ENCODE results near the gene HELZ2.

HELZ2 gene

DNA sequence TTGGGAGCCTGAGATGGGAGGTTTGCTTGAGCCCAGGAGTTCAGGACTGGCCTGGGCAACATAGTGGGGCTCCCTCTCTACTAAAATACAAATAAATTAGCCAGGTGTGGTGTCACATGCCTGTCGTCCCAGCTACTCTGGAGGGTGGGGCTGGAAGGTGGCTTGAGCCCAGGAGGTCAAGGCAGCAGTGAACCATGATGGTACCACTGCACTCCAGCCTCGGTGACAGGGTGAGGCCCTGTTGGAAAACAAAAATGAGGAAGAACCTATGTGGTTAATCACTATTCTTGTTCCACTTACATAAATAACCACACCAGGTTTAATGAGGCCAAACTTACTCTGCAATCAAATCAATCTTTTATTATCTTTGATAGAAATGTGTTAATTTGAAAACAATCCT lies 48.1 kb downstream of the HELZ2 start:
- no peak for DNase-seq (ENCODE audit: low read depth)
- TF ChIP-seq, protein P1, sequence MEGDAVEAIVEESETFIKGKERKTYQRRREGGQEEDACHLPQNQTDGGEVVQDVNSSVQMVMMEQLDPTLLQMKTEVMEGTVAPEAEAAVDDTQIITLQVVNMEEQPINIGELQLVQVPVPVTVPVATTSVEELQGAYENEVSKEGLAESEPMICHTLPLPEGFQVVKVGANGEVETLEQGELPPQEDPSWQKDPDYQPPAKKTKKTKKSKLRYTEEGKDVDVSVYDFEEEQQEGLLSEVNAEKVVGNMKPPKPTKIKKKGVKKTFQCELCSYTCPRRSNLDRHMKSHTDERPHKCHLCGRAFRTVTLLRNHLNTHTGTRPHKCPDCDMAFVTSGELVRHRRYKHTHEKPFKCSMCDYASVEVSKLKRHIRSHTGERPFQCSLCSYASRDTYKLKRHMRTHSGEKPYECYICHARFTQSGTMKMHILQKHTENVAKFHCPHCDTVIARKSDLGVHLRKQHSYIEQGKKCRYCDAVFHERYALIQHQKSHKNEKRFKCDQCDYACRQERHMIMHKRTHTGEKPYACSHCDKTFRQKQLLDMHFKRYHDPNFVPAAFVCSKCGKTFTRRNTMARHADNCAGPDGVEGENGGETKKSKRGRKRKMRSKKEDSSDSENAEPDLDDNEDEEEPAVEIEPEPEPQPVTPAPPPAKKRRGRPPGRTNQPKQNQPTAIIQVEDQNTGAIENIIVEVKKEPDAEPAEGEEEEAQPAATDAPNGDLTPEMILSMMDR (conservative IDR thresholded peaks at IDR 0.05; ENCODE audit: low read length) = no peak
- no peak overlapping the region for H3K4me3 ChIP-seq (ENCODE audit: low read length)

DNA sequence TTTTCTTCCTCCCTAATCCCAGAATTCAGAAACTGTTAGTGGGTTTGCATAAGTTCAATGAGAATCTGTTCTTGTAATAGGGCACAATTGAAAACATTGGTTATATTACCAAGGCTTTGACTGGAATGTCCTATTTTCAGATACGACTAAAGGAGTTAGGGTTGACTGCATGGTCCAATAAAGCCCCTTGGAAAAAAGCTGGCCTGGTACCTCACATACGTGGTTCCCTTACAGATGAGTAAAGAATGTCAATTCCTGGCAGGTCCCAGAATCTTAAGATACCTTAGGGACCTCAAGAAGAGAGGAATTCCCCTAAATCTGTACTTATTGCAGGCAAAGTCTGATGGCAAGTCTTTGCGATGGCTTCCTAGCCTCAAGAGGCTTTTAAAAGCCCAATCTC lies 48.9 kb downstream of the HELZ2 start:
- DNase-seq (ENCODE audit: low read depth) = no peak
- H3K4me3 ChIP-seq (ENCODE audit: low read length) = no peak overlapping the region
- TF ChIP-seq, protein P1 (conservative IDR thresholded peaks at IDR 0.05; ENCODE audit: low read length) = no peak

All from AG10803 (cell line).